Activated naive CD8-positive, alpha-beta T cell treated with anti-CD3 and anti-CD28 coated beads for 36 hours (primary cell): Measurements from ENCODE around the gene THAP4. TPM values are rescaled to one million over a fixed set of nuclear protein-coding genes. Genes with fewer than 3 reads are reported as not detected.
"Not testable (repeated sequence)": the region's sequence is repeated elsewhere in the genome, so short reads cannot be mapped to it uniquely, and the experiment has no call there.

ENCODE experiments used
- DNase-seq: peaks from one replicate; pipeline ENCODE4 v3.0.0; 2021
- H3K27ac Mint-ChIP-seq: one replicate; pipeline ENCODE4 v1.8.0; 2022; ENCODE audit warnings: mild to moderate bottlenecking, moderate library complexity, mixed read lengths
- H3K27me3 Mint-ChIP-seq: one replicate; pipeline ENCODE4 v1.8.0; 2022; ENCODE audit warnings: mild to moderate bottlenecking, mixed read lengths
- H3K36me3 Mint-ChIP-seq: one replicate; pipeline ENCODE4 v1.8.0; 2021; ENCODE audit warnings: mild to moderate bottlenecking, mixed read lengths
- H3K4me1 Mint-ChIP-seq: one replicate; pipeline ENCODE4 v1.8.0; 2021; ENCODE audit warnings: mixed read lengths
- H3K4me3 Mint-ChIP-seq: one replicate; pipeline ENCODE4 v1.8.0; 2022; ENCODE audit warnings: mild to moderate bottlenecking, moderate library complexity, mixed read lengths
- H3K9me3 Mint-ChIP-seq: one replicate; pipeline ENCODE4 v1.8.0; 2022; ENCODE audit warnings: mixed read lengths
- total RNA-seq, 2 experiments: library from RNA; stranded (reverse); gene quantifications; one replicate each; pipeline ENCODE4 v1.2.3, GENCODE V29; 2021

Gene THAP4
- total RNA-seq, 2 experiments from 2014 or later, result 54.8 to 55.0 TPM

DNA sequence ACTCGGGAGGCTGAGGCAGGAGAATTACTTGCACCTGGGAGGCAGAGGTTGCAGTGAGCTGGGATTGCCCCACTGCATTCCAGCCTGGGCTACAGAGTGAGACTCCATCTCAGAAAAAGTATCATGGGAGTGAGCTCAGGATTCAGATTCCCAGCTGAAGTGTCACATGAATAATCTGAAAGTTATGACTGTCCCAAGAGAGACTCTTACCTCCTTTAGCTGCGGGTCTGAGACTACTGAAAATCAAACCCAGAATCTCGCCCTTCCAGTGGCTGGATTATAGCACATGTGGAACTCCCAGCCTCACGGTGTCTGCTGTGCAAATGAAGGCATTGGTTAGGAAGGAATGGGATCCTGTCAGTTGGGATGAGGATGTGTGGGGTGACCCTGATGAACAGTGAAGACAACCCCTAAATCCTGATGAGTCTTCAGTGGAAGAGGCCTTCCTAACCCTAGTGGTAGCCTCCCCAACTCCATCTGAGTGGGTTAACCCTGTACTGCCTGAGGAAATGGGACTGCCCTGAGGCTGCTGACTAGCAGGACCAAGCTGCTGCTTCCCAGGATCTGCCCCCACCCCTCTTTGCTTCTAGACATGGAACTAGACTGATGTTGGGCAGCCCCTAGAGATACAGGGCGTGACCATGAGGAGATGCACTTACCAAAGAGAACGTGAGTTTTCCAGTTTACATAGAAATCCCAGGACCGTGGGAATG is 61.9 kb downstream of the THAP4 start:
- H3K4me1 Mint-ChIP-seq, result no peaks in the 10 kb centered on the region
- H3K27ac Mint-ChIP-seq, result no peak overlapping the region
- H3K4me3 Mint-ChIP-seq, result no peak overlapping the region
- H3K9me3 Mint-ChIP-seq, result no peaks in the 10 kb centered on the region
- no peaks in the 10 kb centered on the region for H3K27me3 Mint-ChIP-seq
- peaks cover 3% of the 10 kb centered on the region for H3K36me3 Mint-ChIP-seq
- no peak for DNase-seq

DNA sequence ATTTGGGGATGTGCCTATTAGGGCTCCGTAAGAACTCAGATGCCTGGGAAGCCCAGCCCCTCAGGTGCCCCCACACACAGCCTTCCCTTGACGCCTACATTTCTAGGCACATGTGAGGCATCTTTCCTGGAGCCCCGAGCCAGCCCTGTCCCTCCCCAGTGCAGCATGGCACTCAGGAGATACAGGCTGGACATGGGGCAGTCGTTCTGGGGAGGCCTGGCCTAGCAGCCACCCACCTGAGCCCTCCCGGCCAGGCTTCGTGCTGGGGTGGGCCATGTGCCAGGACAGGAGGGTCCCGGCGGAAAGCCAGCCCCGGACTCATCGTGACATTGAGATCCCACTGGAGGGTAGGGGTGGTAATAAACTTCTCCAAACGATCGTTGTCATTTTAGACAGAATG is 63.2 kb downstream of the THAP4 start:
- Mint-ChIP-seq H3K4me3 (no peak overlapping the region), H3K27me3 (no peaks in the 10 kb centered on the region), H3K36me3 (peaks cover 3% of the 10 kb centered on the region), H3K9me3 (no peaks in the 10 kb centered on the region), H3K27ac (no peak overlapping the region), H3K4me1 (no peaks in the 10 kb centered on the region)
- DNase-seq, result no peak

DNA sequence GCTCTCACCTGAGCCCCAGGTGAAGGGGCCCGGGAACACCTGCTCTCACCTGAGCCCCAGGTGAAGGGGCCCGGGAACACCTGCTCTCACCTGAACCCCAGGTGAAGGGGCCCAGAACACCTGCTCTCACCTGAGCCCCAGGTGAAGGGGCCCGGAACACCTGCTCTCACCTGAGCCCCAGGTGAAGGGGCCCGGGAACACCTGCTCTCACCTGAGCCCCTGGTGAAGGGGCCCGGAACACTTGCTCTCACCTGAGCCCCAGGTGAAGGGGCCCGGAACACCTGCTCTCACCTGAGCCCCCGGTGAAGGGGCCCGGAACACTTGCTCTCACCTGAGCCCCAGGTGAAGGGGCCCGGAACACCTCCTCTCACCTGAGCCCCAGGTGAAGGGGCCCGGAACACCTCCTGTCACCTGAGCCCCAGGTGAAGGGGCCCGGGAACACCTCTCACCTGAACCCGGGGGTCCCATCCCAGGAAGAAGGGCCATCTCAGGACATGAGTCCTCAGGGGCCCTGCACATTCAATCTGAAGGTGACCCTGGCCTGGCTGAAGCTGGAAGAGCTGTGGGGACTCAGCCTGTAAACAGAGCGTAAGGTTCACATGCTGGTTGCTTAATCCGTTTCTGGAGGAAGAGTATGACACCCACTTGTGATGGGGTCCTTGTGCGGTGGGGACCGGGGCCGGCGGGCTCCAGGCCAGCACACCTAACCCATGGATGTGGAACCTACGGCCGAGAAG is 63.9 kb downstream of the THAP4 start:
- H3K4me1 Mint-ChIP-seq, H3K27me3 Mint-ChIP-seq, H3K4me3 Mint-ChIP-seq, H3K9me3 Mint-ChIP-seq, H3K27ac Mint-ChIP-seq, H3K36me3 Mint-ChIP-seq, DNase-seq: not testable (repeated sequence)

DNA sequence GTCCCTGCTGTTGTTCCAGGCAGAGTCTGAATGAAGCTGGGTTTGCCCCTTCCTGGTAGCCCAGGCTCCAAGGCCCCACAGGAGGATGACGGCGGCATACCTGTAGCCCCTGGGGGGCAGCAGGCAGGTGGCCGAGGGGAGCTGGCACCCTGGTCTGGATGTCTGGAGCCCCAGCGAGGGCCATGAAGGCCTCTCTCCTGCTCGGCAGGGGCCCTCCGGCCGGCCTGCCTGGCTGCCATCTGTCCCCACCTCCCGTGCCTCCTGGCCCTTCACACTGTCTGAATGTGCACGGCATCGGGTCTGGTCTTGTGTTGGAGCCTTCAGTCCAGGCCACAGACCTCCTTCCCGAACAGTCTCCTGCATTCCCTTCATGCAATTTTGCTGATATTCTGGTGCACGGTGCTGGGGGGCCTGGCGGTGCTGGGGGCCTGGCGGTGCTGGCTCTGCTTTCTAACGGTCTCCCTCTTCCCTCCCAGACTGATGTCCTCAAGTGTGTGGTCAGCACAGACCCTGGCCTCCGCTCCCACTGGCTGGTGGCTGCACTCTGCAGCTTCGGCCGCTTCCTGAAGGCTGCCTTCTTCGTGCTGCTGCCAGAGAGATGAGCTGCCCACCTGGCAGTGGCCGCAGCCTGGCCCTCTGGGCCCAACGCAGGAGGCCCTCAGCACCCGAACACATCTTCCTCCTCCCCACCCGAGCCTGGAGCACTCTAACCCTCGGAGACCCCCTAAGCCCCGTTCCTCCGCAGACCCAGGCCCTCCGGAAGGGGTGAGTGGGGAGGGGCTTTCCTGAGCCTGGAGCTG is 64.9 kb downstream of the THAP4 start:
- no peak overlapping the region for H3K27ac Mint-ChIP-seq
- no peak for DNase-seq
- H3K36me3 Mint-ChIP-seq, result peaks cover 3% of the 10 kb centered on the region
- H3K9me3 Mint-ChIP-seq, result no peaks in the 10 kb centered on the region
- no peaks in the 10 kb centered on the region for H3K27me3 Mint-ChIP-seq
- H3K4me3 Mint-ChIP-seq, result no peak overlapping the region
- H3K4me1 Mint-ChIP-seq, result no peaks in the 10 kb centered on the region

DNA sequence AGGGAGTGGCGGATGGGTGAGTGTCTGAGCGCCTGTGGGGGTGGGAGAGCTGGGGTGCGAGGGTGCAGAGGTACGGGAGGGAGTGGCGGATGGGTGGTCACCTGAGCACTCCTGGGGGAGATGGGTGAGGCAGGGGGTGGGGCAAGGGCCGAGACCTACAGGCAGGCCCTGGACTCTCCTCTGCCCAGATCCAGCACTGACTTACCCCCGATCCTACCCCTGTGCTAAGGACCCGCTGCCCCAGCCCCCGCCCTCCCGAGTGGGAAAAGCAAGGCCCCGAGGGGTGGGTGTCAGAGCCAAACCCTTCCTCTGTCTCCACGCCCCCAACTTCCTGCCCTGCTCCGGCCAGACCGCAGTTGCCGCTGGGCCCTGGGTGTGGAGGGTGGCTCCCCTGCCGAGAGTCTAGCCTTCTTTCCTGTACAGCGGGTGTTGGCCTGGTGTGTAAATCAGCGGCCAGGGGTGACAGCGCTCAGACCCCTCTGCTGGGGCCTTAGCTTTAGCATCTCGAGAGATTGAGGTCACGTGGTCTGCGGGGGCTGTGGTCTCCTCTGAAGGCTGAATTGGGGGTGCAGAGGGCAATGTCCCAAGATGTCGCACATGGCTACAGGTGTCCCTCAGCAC is 65.9 kb downstream of the THAP4 start:
- Mint-ChIP-seq H3K4me1 (no peaks in the 10 kb centered on the region), H3K4me3 (no peak overlapping the region), H3K27me3 (no peaks in the 10 kb centered on the region), H3K9me3 (no peaks in the 10 kb centered on the region), H3K27ac (no peak overlapping the region), H3K36me3 (no peaks in the 10 kb centered on the region)
- no peak for DNase-seq

DNA sequence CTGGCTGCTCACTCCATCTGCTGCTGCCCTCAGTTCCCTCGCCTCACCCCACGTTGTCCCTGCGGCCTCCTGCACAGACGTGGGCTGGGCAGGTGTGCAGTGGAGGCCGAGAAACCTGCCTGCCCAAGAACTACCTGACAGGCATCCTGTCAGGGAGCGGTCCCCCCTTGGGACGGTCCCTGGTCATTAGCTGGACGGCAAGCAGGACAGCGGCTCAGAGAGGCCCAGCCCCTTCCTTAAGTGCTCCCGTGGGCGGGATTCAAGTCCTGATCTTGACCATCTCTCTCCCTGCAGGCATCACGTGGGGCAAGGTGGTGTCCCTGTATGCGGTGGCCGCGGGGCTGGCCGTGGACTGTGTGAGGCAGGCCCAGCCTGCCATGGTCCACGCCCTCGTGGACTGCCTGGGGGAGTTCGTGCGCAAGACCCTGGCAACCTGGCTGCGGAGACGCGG is 67.1 kb downstream of the THAP4 start:
- no peaks in the 10 kb centered on the region for H3K27me3 Mint-ChIP-seq

DNA sequence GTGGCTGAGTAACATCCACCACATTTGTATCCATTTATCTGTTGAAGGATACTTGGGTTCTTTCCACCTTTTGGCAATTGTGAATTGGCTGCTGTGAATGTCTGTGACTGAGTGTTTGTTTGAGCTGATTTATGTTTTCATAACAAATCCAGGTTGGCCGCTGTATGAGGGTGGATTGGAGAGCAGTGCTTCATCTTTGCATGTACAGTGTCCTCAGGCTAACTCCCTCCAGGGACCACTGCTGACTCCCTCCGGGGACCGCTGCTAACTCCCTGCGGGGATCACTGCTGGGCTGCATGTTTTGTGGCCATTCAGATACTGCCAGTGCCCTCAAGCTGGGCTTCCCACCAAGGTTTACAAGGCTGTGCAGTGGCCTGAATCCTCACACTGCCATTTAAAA is 68.2 kb downstream of the THAP4 start:
- Mint-ChIP-seq H3K27ac (no peak overlapping the region), H3K36me3 (no peaks in the 10 kb centered on the region), H3K4me3 (no peak overlapping the region), H3K27me3 (no peaks in the 10 kb centered on the region), H3K9me3 (no peaks in the 10 kb centered on the region), H3K4me1 (no peaks in the 10 kb centered on the region)
- no peak for DNase-seq

More for the DNA sequence above, 67.1 kb downstream of the THAP4 start:
- no peak for DNase-seq
- no peak overlapping the region for H3K4me3 Mint-ChIP-seq
- H3K27ac Mint-ChIP-seq, result no peak overlapping the region
- H3K4me1 Mint-ChIP-seq, result no peaks in the 10 kb centered on the region
- no peaks in the 10 kb centered on the region for H3K9me3 Mint-ChIP-seq
- no peaks in the 10 kb centered on the region for H3K36me3 Mint-ChIP-seq

DNA sequence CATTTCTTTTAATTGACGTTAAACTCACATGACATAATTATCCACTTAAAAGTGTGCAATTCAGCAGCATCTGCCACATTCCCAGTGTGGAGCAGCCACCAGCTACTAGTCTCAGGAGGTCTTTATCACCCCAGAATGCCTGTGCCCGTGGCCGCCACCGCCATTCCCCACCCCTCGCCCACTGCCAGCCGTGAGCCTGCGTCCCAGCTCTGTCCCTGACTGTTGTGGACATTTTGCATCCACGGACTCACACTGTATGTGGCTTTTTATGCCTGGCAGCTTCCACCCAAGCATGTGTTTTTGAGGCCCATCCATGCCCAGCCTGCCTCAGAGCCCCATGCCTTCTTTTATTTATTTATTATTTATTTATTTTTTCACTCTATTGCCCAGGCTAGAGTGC is 69.2 kb downstream of the THAP4 start:
- Mint-ChIP-seq H3K9me3 (no peaks in the 10 kb centered on the region), H3K27me3 (no peaks in the 10 kb centered on the region), H3K4me3 (no peak overlapping the region), H3K27ac (no peak overlapping the region), H3K4me1 (no peaks in the 10 kb centered on the region), H3K36me3 (no peaks in the 10 kb centered on the region)
- no peak for DNase-seq

DNA sequence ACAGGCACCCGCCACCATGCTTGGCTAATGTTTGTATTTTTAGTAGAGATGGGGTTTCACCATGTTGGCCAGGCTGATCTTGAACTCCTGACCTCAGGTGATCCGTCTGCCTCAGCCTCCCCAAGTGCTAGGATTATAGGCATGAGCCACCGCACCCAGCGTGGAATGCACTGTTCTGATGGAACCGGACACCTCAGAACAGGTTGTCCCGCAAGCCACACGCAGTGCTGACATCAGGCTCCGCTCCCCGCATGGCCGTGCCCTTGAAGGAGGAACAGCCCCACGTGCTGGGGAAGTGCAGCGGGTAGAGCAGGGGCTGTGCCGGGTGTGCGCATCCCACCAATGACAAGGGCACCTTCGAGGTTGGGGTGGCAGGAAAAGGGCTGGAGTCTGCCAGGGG is 69.7 kb downstream of the THAP4 start:
- H3K27me3 Mint-ChIP-seq, H3K4me3 Mint-ChIP-seq, H3K27ac Mint-ChIP-seq, H3K36me3 Mint-ChIP-seq, H3K4me1 Mint-ChIP-seq, H3K9me3 Mint-ChIP-seq, DNase-seq: not testable (repeated sequence)

DNA sequence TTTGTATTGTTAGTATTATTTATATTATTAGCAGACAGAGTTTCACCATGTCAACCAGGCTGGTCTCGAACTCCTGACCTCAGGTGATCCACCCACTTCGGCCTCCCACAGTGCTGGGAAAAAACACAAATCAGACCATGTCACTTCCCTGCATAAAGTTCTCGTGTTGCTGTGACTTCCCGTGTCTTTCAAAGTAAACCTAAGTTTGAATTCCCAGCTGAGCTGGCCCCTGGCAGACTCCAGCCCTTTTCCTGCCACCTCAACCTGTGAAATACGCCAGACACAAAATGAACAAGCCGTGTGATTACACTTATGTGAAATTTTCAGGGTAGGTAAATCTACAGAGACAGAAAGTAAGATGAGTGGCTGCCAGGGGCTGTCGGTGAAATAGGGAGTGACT is 70.5 kb downstream of the THAP4 start:
- no peaks in the 10 kb centered on the region for H3K9me3 Mint-ChIP-seq
- no peaks in the 10 kb centered on the region for H3K27me3 Mint-ChIP-seq
- no peak overlapping the region for H3K27ac Mint-ChIP-seq
- H3K4me3 Mint-ChIP-seq, result no peak overlapping the region
- no peaks in the 10 kb centered on the region for H3K4me1 Mint-ChIP-seq
- H3K36me3 Mint-ChIP-seq, result no peaks in the 10 kb centered on the region
- no peak for DNase-seq

DNA sequence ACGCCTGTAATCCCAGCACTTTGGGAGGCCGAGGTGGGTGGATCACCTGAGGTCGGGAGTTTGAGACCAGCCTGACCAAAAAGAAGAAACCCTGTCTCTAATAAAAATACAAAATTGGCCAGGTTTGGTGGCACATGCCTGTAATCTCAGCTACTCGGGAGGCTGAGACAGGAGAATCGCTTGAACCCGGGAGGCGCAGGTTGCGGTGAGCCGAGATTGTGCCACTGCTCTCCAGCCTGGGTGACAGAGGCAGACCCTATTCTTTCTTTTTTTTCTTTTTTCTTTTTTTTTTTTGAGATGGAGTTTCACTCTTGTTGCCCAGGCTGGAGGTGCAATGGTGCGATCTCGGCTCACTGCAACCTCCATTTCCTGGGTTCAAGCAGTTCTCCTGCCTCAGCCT is 70.9 kb downstream of the THAP4 start:
- not testable (repeated sequence) for DNase-seq, H3K27ac Mint-ChIP-seq, H3K36me3 Mint-ChIP-seq, H3K9me3 Mint-ChIP-seq, H3K4me1 Mint-ChIP-seq, H3K27me3 Mint-ChIP-seq, H3K4me3 Mint-ChIP-seq

DNA sequence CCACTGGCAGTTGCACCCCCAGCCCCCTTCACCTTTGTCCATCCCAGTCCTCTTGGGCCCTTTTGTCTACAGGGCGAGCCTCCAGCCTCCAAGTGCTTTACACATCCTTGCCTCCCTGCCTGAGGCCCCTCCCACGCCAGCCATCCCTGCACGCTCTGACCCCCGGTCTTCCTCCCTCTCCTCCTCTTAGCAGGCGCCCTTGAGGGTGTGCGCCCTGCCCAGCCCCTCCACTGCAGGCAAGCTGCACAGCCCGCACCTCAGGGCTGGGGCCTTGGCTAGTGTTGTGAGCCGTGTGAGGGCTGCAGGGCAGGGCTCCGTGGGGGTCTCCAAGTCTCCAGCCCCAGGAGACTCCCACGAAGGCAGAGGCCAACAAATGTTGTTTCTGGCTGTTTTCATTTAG is 71.5 kb downstream of the THAP4 start:
- Mint-ChIP-seq H3K27ac (no peak overlapping the region), H3K36me3 (no peaks in the 10 kb centered on the region), H3K4me1 (no peaks in the 10 kb centered on the region), H3K9me3 (no peaks in the 10 kb centered on the region), H3K27me3 (peaks cover 3% of the 10 kb centered on the region), H3K4me3 (no peak overlapping the region)
- no peak for DNase-seq

DNA sequence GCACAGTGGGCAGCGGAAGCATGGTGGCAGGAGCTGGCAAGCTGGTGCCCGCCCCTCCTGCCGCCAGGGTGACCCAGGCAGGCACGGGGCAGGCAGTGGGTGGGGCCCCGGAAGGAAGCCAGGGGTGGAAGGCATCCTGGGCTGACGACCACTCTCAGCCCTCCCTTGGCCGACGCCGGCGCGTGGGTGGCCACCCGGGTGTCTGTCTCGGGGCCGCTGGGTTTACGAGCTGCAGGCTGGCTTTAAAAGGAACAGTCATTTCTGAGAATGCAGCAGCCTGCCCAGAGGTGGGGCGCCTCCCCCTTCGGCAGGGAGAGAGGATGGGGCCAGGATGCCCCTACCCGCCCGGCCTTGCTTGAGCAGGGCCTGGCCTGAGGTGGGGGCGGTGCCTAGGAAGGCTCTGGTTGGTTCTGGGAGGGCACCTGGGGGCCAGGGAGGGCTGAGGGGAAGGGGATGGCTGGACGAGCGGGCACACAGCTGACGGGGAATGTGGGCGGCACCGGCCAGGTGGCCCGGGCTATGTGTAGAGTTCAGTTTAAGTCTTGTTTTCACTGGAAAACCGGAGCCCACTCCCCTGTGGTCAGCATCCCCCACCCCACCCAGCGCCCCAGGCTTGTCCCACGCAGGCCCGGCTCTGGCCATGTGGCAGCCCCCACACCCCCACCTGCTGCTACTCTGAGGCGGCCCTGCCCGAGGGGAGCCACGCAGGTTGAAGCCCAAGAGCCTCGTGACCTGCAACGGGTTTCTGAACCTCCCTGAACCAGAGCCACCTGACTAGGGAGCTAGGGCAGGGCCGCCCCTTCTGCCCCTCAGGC is 72.2 kb downstream of the THAP4 start:
- peaks cover 9% of the 10 kb centered on the region for H3K27me3 Mint-ChIP-seq
- no peaks in the 10 kb centered on the region for H3K9me3 Mint-ChIP-seq
- no peaks in the 10 kb centered on the region for H3K36me3 Mint-ChIP-seq
- H3K27ac Mint-ChIP-seq, result no peak overlapping the region
- DNase-seq, result no peak
- no peaks in the 10 kb centered on the region for H3K4me1 Mint-ChIP-seq
- H3K4me3 Mint-ChIP-seq, result no peak overlapping the region

DNA sequence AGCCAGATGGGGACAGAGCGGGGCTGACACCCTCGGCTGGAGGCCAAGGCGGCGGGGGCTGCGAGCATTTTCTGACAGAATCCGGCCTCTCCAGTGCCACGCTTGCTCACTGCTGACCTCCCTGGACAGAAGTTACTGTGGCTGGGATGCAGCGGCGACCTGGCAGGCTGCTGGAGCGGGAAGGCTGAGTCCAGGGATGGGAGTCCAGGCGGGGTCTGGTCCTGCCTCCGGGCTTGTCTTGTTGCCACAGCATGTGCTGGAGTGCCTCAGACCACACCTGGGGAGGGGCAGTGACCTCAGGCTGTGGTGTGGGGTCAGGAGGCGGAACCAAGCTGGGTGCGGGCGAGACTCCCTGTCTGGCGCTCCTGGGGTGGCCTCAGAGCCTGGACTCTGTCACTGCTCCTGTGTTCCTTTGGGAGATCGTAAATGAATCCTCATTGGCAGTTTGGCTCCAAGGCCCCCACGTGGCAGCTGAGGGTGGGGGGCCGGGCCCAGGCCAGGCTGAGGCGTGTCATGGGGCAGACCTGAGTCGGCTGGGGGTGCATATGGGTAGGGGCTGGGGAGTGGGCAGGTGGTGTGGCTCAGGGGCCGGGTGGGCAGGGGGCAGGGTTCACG is 72.9 kb downstream of the THAP4 start:
- H3K36me3 Mint-ChIP-seq, result no peaks in the 10 kb centered on the region
- H3K9me3 Mint-ChIP-seq, result no peaks in the 10 kb centered on the region
- H3K4me1 Mint-ChIP-seq, result no peaks in the 10 kb centered on the region
- no peak overlapping the region for H3K27ac Mint-ChIP-seq
- DNase-seq, result no peak
- peaks cover 11% of the 10 kb centered on the region for H3K27me3 Mint-ChIP-seq
- no peak overlapping the region for H3K4me3 Mint-ChIP-seq
